Measurements from ENCODE around the gene C2CD2L. TPM values are rescaled to one million over a fixed set of nuclear protein-coding genes. Genes with fewer than 3 reads are reported as not detected.
"Not testable (repeated sequence)": the region's sequence is repeated elsewhere in the genome, so short reads cannot be mapped to it uniquely, and the experiment has no call there.

C2CD2L gene
- total RNA-seq, result 10 to 100 TPM; 20.3 to 27.7 (median 25.6) TPM
- 10.6 TPM for total RNA-seq (2013)

DNA sequence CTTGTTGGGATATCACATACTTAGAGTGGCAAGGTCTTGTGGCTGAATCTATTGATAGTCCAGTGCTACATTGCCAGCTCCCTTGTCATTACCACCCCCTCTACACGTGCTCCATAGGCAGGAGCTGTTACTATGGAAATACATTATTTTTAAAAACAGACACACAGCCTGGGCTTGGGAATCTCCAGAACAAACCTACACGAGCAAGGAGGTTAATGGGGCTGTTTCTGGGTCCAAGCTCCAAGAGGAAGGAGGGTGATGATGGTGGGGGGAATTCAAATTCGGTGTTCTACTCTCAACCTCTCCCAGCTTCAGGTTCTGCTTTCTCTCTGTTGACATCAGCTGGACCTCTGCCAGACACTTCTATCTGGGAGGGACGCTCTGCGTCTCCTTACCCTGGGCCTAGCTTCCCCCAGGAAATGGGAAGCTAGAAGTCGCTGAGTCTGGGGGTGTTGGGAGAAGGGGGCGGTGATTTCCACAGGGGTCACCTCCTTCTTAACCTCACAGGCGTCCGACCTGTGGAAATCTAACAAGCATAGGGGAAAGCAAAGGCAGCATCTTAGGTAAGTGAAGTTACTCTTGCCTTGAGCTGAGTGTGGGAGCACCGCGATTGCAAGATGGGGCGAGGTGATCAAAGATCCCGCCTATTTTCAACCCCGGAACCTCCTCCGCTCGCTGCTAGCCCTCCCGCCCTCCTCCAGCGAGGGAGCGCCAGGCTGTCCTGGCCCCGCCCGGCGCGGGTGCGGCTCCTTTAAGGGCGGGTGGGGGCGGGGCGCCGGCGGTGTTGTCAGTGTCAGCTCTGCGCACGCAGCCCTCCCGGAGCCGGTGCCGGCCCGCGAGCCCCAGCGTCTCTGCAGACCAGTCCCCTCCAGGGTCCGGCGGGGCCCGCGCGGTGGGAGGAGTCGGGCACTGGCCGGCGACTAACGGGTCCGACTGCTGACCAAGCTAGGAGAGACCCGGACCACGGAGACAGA lies at the start of gene C2CD2L:
Gene C2CD2L (plus strand): TSS at position 781 of the 974 bp plus-strand sequence. CDS start 398 bp downstream, outside the sequence.
- peaks cover 11% of the 10 kb centered on the region for H3K36me3 ChIP-seq (ENCODE audit: control insufficient read depth, insufficient read depth, low read length)
- intact Hi-C loops (cut with micrococcal nuclease), result no loop called here
- H3K4me1 ChIP-seq (ENCODE audit: control insufficient read depth, insufficient read depth, low read length), result peaks cover 46% of the 10 kb centered on the region
- under 1% methylated on average over 43 of the region's 49 CpGs for WGBS (ENCODE audit: insufficient coverage)
- no peaks in the 10 kb centered on the region for H3K27me3 Mint-ChIP-seq (ENCODE audit: low read depth in 2 of 2)
- no peaks in the 10 kb centered on the region for H3K9me3 Mint-ChIP-seq
- peak within 1 kb of the TSS; percentile 89 for H3K4me3 Mint-ChIP-seq
- H3K36me3 Mint-ChIP-seq, result no peaks in the 10 kb centered on the region
- H3K27ac Mint-ChIP-seq, result peak within 1 kb of the TSS; percentile 79 to 91
- peak within 1 kb of the TSS; percentile 76 for H3K4me3 ChIP-seq (ENCODE audit: low read length)
- ATAC-seq (peak; percentile 90 to 96 (median 93)), DNase-seq (peak; percentile 77 to 95)
- H3K27ac ChIP-seq (ENCODE audit: low read length), result peak within 1 kb of the TSS; percentile 78
- H3K9me3 ChIP-seq (ENCODE audit: control insufficient read depth, insufficient read depth, low read length), result no peaks in the 10 kb centered on the region
- peaks cover 36 to 43% of the 10 kb centered on the region in 2 donors for H3K4me1 Mint-ChIP-seq
- no peaks in the 10 kb centered on the region for H3K27me3 ChIP-seq (ENCODE audit: control insufficient read depth, insufficient read depth, low read length)
- TF ChIP-seq, protein P1, sequence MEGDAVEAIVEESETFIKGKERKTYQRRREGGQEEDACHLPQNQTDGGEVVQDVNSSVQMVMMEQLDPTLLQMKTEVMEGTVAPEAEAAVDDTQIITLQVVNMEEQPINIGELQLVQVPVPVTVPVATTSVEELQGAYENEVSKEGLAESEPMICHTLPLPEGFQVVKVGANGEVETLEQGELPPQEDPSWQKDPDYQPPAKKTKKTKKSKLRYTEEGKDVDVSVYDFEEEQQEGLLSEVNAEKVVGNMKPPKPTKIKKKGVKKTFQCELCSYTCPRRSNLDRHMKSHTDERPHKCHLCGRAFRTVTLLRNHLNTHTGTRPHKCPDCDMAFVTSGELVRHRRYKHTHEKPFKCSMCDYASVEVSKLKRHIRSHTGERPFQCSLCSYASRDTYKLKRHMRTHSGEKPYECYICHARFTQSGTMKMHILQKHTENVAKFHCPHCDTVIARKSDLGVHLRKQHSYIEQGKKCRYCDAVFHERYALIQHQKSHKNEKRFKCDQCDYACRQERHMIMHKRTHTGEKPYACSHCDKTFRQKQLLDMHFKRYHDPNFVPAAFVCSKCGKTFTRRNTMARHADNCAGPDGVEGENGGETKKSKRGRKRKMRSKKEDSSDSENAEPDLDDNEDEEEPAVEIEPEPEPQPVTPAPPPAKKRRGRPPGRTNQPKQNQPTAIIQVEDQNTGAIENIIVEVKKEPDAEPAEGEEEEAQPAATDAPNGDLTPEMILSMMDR (IDR thresholded peaks at IDR 0.05), result no peak

DNA sequence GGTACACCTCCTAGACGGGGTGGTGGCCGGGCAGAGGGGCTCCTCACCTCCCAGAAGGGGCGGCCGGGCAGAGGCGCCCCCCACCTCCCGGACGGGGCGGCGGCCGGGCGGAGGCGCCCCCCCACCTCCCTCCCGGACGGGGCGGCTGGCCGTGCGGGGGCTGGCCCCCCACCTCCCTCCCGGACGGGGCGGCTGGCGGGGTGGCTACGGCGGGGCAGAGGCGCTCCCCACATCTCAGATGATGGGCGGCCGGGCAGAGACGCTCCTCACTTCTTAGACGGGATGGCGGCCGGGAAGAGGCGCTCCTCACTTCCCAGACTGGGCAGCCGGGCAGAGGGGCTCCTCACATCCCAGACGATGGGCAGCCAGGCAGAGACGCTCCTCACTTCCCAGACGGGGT lies 48.0 kb upstream of the C2CD2L start:
- 97% methylated on average over 24 of the region's 35 CpGs for WGBS (ENCODE audit: insufficient coverage)
- not testable (repeated sequence) for H3K9me3 ChIP-seq (ENCODE audit: control insufficient read depth, insufficient read depth, low read length); H3K27me3 Mint-ChIP-seq (ENCODE audit: low read depth in 2 of 2); H3K27ac Mint-ChIP-seq; DNase-seq; ATAC-seq; H3K4me3 Mint-ChIP-seq; H3K9me3 Mint-ChIP-seq; H3K36me3 Mint-ChIP-seq; H3K27ac ChIP-seq (ENCODE audit: low read length); H3K27me3 ChIP-seq (ENCODE audit: control insufficient read depth, insufficient read depth, low read length); H3K4me3 ChIP-seq (ENCODE audit: low read length)
- intact Hi-C loops (cut with micrococcal nuclease), result loop anchor here (5.0 to 10.0 kb wide), 2 partner anchors 42 to 136 kb away; partner anchors contain the start of genes RPS25 and TRAPPC4
- H3K4me1 Mint-ChIP-seq, result peaks cover 27 to 34% of the 10 kb centered on the region in 2 donors
- H3K4me1 ChIP-seq (ENCODE audit: control insufficient read depth, insufficient read depth, low read length), result peaks cover 24% of the 10 kb centered on the region
- H3K36me3 ChIP-seq (ENCODE audit: control insufficient read depth, insufficient read depth, low read length), result peaks cover 14% of the 10 kb centered on the region

DNA sequence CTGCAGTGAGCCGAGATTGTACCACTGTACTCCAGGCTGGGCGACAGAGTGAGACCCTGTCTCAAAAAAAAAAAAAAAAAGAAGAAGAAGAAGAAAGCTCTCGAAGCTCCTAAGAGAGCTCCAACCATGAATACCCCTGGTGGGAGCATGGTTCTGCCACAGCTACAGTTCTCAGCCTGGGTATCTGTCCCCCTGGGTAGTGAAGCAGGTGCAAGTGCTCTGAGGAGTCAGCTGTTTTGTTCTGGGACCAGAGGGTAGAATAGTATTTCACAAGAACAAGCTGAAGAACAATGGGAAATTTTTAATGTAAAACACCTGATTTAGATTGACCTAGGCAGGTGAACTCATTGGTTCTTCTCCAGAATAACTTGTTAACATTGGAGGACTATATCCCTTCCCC lies 45.9 kb upstream of the C2CD2L start:
- ATAC-seq, result no peak
- Mint-ChIP-seq H3K36me3 (no peaks in the 10 kb centered on the region), H3K27me3 (ENCODE audit: low read depth in 2 of 2) (no peaks in the 10 kb centered on the region), H3K4me1 (peaks cover 18 to 27% of the 10 kb centered on the region in 2 donors), H3K4me3 (no peak overlapping the region), H3K27ac (no peak overlapping the region), H3K9me3 (no peaks in the 10 kb centered on the region)
- no peaks in the 10 kb centered on the region for H3K9me3 ChIP-seq (ENCODE audit: control insufficient read depth, insufficient read depth, low read length)
- H3K4me1 ChIP-seq (ENCODE audit: control insufficient read depth, insufficient read depth, low read length), result peaks cover 13% of the 10 kb centered on the region
- TF ChIP-seq, protein P1 (IDR thresholded peaks at IDR 0.05), result no peak
- WGBS (ENCODE audit: insufficient coverage), result 100% methylated on average over 3 of the region's 3 CpGs
- no peak for DNase-seq
- intact Hi-C loops (cut with micrococcal nuclease), result no loop called here
- no peak overlapping the region for H3K27ac ChIP-seq (ENCODE audit: low read length)
- H3K36me3 ChIP-seq (ENCODE audit: control insufficient read depth, insufficient read depth, low read length), result no peaks in the 10 kb centered on the region
- H3K4me3 ChIP-seq (ENCODE audit: low read length), result no peak overlapping the region
- no peaks in the 10 kb centered on the region for H3K27me3 ChIP-seq (ENCODE audit: control insufficient read depth, insufficient read depth, low read length)

DNA sequence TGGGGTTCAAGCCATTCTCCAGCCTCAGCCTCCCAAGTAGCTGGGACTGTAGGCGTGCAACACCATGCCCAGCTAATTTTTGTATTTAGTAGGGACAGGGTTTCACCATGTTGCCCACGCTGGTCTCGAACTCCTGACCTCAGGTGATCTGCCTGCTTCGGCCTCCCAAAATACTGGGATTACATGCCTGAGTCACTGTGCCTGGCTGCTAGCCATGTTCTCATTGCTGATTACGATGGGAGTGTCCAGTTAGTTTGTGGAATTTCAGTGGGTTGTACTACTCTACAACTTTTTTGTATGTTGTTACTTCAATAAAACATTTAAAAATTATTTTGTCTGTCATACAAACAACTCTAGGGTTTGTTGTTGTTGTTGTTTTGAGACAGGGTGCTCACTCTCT lies 44.4 kb upstream of the C2CD2L start:
- no peak for DNase-seq
- no peak overlapping the region for H3K4me3 Mint-ChIP-seq
- H3K9me3 Mint-ChIP-seq, result no peaks in the 10 kb centered on the region
- H3K27ac Mint-ChIP-seq, result no peak overlapping the region
- peaks cover 14% of the 10 kb centered on the region for H3K4me1 ChIP-seq (ENCODE audit: control insufficient read depth, insufficient read depth, low read length)
- no peaks in the 10 kb centered on the region for H3K9me3 ChIP-seq (ENCODE audit: control insufficient read depth, insufficient read depth, low read length)
- no peaks in the 10 kb centered on the region for H3K36me3 Mint-ChIP-seq
- TF ChIP-seq, protein P1 (IDR thresholded peaks at IDR 0.05), result no peak
- H3K36me3 ChIP-seq (ENCODE audit: control insufficient read depth, insufficient read depth, low read length), result no peaks in the 10 kb centered on the region
- WGBS (ENCODE audit: insufficient coverage), result 96% methylated on average over 4 of the region's 5 CpGs
- H3K4me1 Mint-ChIP-seq, result peaks cover 23 to 27% of the 10 kb centered on the region in 2 donors
- H3K27ac ChIP-seq (ENCODE audit: low read length), result no peak overlapping the region
- ATAC-seq, result no peak
- H3K27me3 ChIP-seq (ENCODE audit: control insufficient read depth, insufficient read depth, low read length), result no peaks in the 10 kb centered on the region
- no peaks in the 10 kb centered on the region for H3K27me3 Mint-ChIP-seq (ENCODE audit: low read depth in 2 of 2)
- intact Hi-C loops (cut with micrococcal nuclease), result no loop called here
- H3K4me3 ChIP-seq (ENCODE audit: low read length), result no peak overlapping the region
